SK-N-SH treated with all-trans-retinoic acid at 6 μM for 48 hours (cell line): ENCODE results near the gene NKAIN4.

Source experiments
- ATAC-seq: fragments of 200-7000 bp; cut with Tn5 transposase; 3 replicates; pipeline ENCODE4 v1.9.1; 2020; ENCODE audit warnings: mild to moderate bottlenecking, moderate library complexity
- ARNTL ChIP-seq: fragments of 450-650 bp; formaldehyde crosslinking; IDR thresholded peaks from 2 replicates; pipeline ENCODE4 v1.5.0; 2020; ENCODE audit warnings: low read depth, mild to moderate bottlenecking, moderate library complexity, borderline replicate concordance
- BACH2 ChIP-seq: fragments of 250-450 bp; sonication (Bioruptor Pico); IDR thresholded peaks from 2 replicates; pipeline ENCODE4 v1.9.0; 2021; ENCODE audit warnings: mild to moderate bottlenecking, borderline replicate concordance
- ESRRG ChIP-seq: fragments of 250-450 bp; sonication (Bioruptor Pico); IDR thresholded peaks from 2 replicates; pipeline ENCODE4 v1.6.1; 2021; ENCODE audit warnings: mild to moderate bottlenecking
- GLIS3 ChIP-seq: fragments of 250-450 bp; sonication (Bioruptor Pico); IDR thresholded peaks from 2 replicates; pipeline ENCODE4 v1.5.0; 2020; ENCODE audit warnings: mild to moderate bottlenecking, moderate library complexity
- ISL1 ChIP-seq: fragments of 250-450 bp; sonication (Bioruptor Pico); IDR thresholded peaks from 2 replicates; pipeline ENCODE4 v2.1.2; 2022; ENCODE audit warnings: mild to moderate bottlenecking, moderate library complexity
- OSR1 ChIP-seq: fragments of 250-450 bp; sonication (Bioruptor Pico); IDR thresholded peaks from 2 replicates; pipeline ENCODE4 v1.8.0; 2022; ENCODE audit warnings: moderate library complexity, mild to moderate bottlenecking, inconsistent platforms
- PATZ1 ChIP-seq: fragments of 250-450 bp; sonication (Bioruptor Pico); IDR thresholded peaks from 2 replicates; pipeline ENCODE4 v1.8.0; 2020; ENCODE audit warnings: mild to moderate bottlenecking, moderate library complexity, borderline replicate concordance
- PPARA ChIP-seq: fragments of 250-450 bp; sonication (Bioruptor Pico); IDR thresholded peaks from 2 replicates; pipeline ENCODE4 v1.5.0; 2020; ENCODE audit warnings: mild to moderate bottlenecking, borderline replicate concordance
- RARB ChIP-seq: fragments of 250-450 bp; sonication (Bioruptor Pico); IDR thresholded peaks from 2 replicates; pipeline ENCODE4 v1.8.0; 2021; ENCODE audit warnings: mild to moderate bottlenecking, moderate library complexity
- SNAI2 ChIP-seq: fragments of 250-450 bp; sonication (Bioruptor Pico); IDR thresholded peaks from 2 replicates; pipeline ENCODE4 v1.5.0; 2020; ENCODE audit warnings: mild to moderate bottlenecking, moderate library complexity
- TCF4 ChIP-seq: fragments of 250-450 bp; sonication (Bioruptor Pico); IDR thresholded peaks from 2 replicates; pipeline ENCODE4 v1.8.0; 2021; ENCODE audit warnings: mild to moderate bottlenecking, moderate library complexity, borderline replicate concordance
- TOX ChIP-seq: fragments of 250-450 bp; sonication (Bioruptor Pico); IDR thresholded peaks from 2 replicates; pipeline ENCODE4 v1.8.0; 2021; ENCODE audit warnings: mild to moderate bottlenecking, moderate library complexity, borderline replicate concordance
- TSHZ2 ChIP-seq: fragments of 250-450 bp; sonication (Bioruptor Pico); IDR thresholded peaks from 2 replicates; pipeline ENCODE4 v1.5.0; 2020; ENCODE audit warnings: mild to moderate bottlenecking, moderate library complexity
- ZC3H10 ChIP-seq: fragments of 250-450 bp; sonication (Bioruptor Pico); IDR thresholded peaks from 2 replicates; pipeline ENCODE4 v1.5.1; 2021; ENCODE audit warnings: mild to moderate bottlenecking, moderate library complexity
- ZFP3 ChIP-seq: fragments of 250-450 bp; sonication (Bioruptor Pico); IDR thresholded peaks from 2 replicates; pipeline ENCODE4 v1.5.0; 2020; ENCODE audit warnings: mild to moderate bottlenecking, moderate library complexity
- ZNF565 ChIP-seq: fragments of 450-650 bp; formaldehyde crosslinking; conservative IDR thresholded peaks from 2 replicates; pipeline ENCODE4 v1.5.0; 2020; ENCODE audit warnings: low read depth, mild to moderate bottlenecking, moderate library complexity
- ZNF8 ChIP-seq: fragments of 450-650 bp; formaldehyde crosslinking; IDR thresholded peaks from 2 replicates; pipeline ENCODE4 v1.5.0; 2020; ENCODE audit warnings: mild to moderate bottlenecking, moderate library complexity
- TF ChIP-seq, protein P1 (sequence below): fragments of 250-450 bp; sonication (Bioruptor Pico); IDR thresholded peaks from 2 replicates; pipeline ENCODE4 v1.5.1; 2021; ENCODE audit warnings: mild to moderate bottlenecking, moderate library complexity
- TF ChIP-seq, protein P2 (sequence below): fragments of 250-450 bp; sonication (Bioruptor Pico); IDR thresholded peaks from 2 replicates; pipeline ENCODE4 v1.8.0; 2021; ENCODE audit warnings: low read depth, mild to moderate bottlenecking, moderate library complexity, borderline replicate concordance
- TF ChIP-seq, protein P3 (sequence below): fragments of 250-450 bp; sonication (Bioruptor Pico); IDR thresholded peaks from 2 replicates; pipeline ENCODE4 v1.5.1; 2020; ENCODE audit warnings: low read depth, mild to moderate bottlenecking, moderate library complexity

The NKAIN4 gene

GRCh38 chr20:63194797-63195173 lies 59.5 kb downstream of the NKAIN4 start:
- no peak for TF ChIP-seq RARB
- no peak for ATAC-seq

DNA sequence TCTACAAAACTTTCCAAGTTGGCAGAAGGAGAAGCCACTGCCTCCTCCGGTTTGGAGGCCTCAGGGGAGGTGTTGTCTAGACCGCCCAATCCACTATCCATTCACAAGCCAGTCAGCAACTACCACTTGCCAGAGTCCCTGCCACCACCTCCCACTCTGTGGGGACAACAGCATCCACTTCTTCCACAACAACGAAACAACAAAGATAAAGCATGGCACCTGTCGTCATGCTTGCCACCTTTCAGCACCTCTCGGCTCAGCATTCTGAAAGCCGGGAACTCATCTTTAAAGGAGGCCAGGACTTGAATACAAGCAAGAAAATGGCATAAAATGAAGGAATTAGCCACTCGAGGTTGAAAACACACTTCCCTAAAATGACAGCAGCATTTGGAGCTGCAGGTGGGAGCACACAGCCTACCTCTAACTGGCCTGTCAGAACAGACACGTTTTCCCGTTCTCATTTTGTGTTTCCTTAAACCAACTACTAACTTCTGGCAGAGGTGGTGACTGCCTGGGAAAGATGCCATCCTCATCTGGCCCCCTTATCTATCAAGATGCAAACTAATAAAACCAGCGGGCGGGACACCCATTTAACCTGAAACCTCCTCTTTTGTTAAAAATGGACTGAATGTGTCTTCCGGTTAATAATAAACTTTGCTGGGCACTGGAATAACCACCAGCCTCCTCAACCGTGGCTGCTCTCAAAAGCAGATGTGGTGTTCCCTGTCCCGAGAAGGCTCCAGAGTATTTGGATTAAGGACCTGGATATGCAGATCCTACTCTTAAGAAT lies 60.1 kb downstream of the NKAIN4 start:
- TF ChIP-seq, protein P1, sequence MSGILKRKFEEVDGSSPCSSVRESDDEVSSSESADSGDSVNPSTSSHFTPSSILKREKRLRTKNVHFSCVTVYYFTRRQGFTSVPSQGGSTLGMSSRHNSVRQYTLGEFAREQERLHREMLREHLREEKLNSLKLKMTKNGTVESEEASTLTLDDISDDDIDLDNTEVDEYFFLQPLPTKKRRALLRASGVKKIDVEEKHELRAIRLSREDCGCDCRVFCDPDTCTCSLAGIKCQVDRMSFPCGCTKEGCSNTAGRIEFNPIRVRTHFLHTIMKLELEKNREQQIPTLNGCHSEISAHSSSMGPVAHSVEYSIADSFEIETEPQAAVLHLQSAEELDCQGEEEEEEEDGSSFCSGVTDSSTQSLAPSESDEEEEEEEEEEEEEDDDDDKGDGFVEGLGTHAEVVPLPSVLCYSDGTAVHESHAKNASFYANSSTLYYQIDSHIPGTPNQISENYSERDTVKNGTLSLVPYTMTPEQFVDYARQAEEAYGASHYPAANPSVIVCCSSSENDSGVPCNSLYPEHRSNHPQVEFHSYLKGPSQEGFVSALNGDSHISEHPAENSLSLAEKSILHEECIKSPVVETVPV (CRISPR knock-in tag) = no peak
- TF ChIP-seq TCF4 (CRISPR knock-in tag) (no peak), PPARA (CRISPR knock-in tag) (no peak), BACH2 (CRISPR knock-in tag) (no peak), GLIS3 (CRISPR knock-in tag) (no peak), ARNTL (CRISPR knock-in tag) (no peak)
- TF ChIP-seq, protein P2, sequence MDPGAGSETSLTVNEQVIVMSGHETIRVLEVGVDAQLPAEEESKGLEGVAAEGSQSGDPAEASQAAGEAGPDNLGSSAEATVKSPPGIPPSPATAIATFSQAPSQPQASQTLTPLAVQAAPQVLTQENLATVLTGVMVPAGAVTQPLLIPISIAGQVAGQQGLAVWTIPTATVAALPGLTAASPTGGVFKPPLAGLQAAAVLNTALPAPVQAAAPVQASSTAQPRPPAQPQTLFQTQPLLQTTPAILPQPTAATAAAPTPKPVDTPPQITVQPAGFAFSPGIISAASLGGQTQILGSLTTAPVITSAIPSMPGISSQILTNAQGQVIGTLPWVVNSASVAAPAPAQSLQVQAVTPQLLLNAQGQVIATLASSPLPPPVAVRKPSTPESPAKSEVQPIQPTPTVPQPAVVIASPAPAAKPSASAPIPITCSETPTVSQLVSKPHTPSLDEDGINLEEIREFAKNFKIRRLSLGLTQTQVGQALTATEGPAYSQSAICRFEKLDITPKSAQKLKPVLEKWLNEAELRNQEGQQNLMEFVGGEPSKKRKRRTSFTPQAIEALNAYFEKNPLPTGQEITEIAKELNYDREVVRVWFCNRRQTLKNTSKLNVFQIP = no peak
- ATAC-seq = no peak

DNA sequence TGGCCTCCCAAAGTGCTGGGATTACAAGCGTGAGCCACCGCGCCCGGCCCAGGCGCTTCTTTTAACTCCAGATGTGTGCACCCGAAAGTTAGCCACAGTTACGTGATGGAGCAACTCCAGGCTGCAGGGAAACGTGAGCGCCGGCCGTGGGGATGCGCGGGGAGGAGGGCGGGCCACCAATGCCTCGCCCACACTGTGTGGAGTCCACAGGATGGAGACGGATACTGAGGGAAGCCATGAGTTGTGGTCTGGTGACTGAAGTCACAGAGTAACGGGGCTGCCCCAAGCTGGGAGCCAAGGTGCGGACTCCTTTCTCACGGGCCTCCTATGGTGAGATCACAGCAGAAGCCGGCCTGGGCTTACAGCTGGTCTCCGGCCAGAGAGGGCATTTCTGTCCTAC lies 61.5 kb downstream of the NKAIN4 start:
- ATAC-seq = no peak
- TF ChIP-seq ZC3H10 (CRISPR knock-in tag) (no peak), ESRRG (no peak), ARNTL (CRISPR knock-in tag) (no peak), ZNF565 (no peak), PATZ1 (CRISPR knock-in tag) (no peak), BACH2 (CRISPR knock-in tag) (no peak), GLIS3 (CRISPR knock-in tag) (no peak), ZFP3 (no peak), ISL1 (no peak), SNAI2 (CRISPR knock-in tag) (no peak), PPARA (CRISPR knock-in tag) (no peak), TOX (no peak), RARB (no peak), OSR1 (no peak), ZNF8 (CRISPR knock-in tag) (no peak), TSHZ2 (CRISPR knock-in tag) (no peak)
- TF ChIP-seq, protein P2 = no peak
- TF ChIP-seq, protein P3, sequence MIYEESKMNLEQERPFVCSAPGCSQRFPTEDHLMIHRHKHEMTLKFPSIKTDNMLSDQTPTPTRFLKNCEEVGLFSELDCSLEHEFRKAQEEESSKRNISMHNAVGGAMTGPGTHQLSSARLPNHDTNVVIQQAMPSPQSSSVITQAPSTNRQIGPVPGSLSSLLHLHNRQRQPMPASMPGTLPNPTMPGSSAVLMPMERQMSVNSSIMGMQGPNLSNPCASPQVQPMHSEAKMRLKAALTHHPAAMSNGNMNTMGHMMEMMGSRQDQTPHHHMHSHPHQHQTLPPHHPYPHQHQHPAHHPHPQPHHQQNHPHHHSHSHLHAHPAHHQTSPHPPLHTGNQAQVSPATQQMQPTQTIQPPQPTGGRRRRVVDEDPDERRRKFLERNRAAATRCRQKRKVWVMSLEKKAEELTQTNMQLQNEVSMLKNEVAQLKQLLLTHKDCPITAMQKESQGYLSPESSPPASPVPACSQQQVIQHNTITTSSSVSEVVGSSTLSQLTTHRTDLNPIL (CRISPR knock-in tag) = no peak
